Left ventricle myocardium inferior (tissue), 1 donor: ENCODE measurements around the gene RSRP1. TPM values are rescaled to one million over a fixed set of nuclear protein-coding genes. Genes with fewer than 3 reads are reported as not detected.

Experiments used
- DNase-seq: peaks from one replicate; pipeline ENCODE4 v3.0.0-alpha.2; 2020
- H3K27ac ChIP-seq: fragments of 200-600 bp; replicated peaks from 2 replicates; pipeline ENCODE4 v1.8.0; 2021
- H3K27me3 ChIP-seq: fragments of 200-600 bp; 2 replicates; pipeline ENCODE4 v1.8.0; 2021; ENCODE audit warnings: low read depth
- H3K36me3 ChIP-seq: fragments of 200-600 bp; 2 replicates; pipeline ENCODE4 v1.8.0; 2021
- H3K4me1 ChIP-seq: fragments of 200-600 bp; 2 replicates; pipeline ENCODE4 v1.8.0; 2021
- H3K4me3 ChIP-seq: fragments of 200-600 bp; 2 replicates; pipeline ENCODE4 v1.8.0; 2021; ENCODE audit warnings: mild to moderate bottlenecking, moderate library complexity
- H3K9me3 ChIP-seq: fragments of 200-600 bp; replicated peaks from 2 replicates; pipeline ENCODE4 v1.8.0; 2021
- CTCF ChIP-seq: fragments of 200-600 bp; IDR thresholded peaks from 2 replicates; pipeline ENCODE4 v1.8.0; 2021; ENCODE audit warnings: antibody characterized with exemption, mild to moderate bottlenecking, borderline replicate concordance
- intact Hi-C: fragments of 100-400 bp; cut with micrococcal nuclease; formaldehyde crosslinking; loops from one replicate; pipeline ENCODE4 v1.11.0; 2022
- total RNA-seq: library from RNA; stranded (reverse); fragmentation: NEBNext Ultra II Directional; extraction: Animal tissue kit (Norgen Biotek cat#: 25700); gene quantifications from one replicate; pipeline ENCODE4 v1.2.1, GENCODE V29; 2021
- donor health status: DM: no; HTN: yes; CAD: no; lungs with severe emphysema.

Gene RSRP1
- total RNA-seq, 1 donor from 2014 or later, result 41.1 TPM

GRCh38 chr1:25217015-25217414, 30.2 kb downstream of the RSRP1 start:
- no peak for TF ChIP-seq CTCF
- H3K27me3 ChIP-seq, result peaks cover 3% of the 10 kb centered on the region
- no peaks in the 10 kb centered on the region for H3K4me1 ChIP-seq
- H3K36me3 ChIP-seq, result peaks cover 27% of the 10 kb centered on the region
- intact Hi-C loops, result no loop called here
- no peak for DNase-seq
- no peaks in the 10 kb centered on the region for H3K9me3 ChIP-seq
- no peak overlapping the region for H3K27ac ChIP-seq
- H3K4me3 ChIP-seq, result no peak overlapping the region

GRCh38 chr1:25216123-25216522, 31.1 kb downstream of the RSRP1 start:
- no peak for DNase-seq
- intact Hi-C loops, result no loop called here

GRCh38 chr1:25212725-25213124, 34.5 kb downstream of the RSRP1 start:
- no peak overlapping the region for H3K27ac ChIP-seq
- no peaks in the 10 kb centered on the region for H3K9me3 ChIP-seq
- intact Hi-C loops, result no loop called here
- no peak for DNase-seq
- H3K36me3 ChIP-seq, result no peaks in the 10 kb centered on the region
- no peaks in the 10 kb centered on the region for H3K4me1 ChIP-seq
- H3K4me3 ChIP-seq, result no peak overlapping the region
- no peak for TF ChIP-seq CTCF
- H3K27me3 ChIP-seq, result peaks cover 38% of the 10 kb centered on the region

More at GRCh38 chr1:25216123-25216522, 31.1 kb downstream of the RSRP1 start:
- peaks cover 12% of the 10 kb centered on the region for H3K27me3 ChIP-seq
- H3K27ac ChIP-seq, result no peak overlapping the region
- H3K4me3 ChIP-seq, result no peak overlapping the region
- peaks cover 19% of the 10 kb centered on the region for H3K36me3 ChIP-seq
- TF ChIP-seq CTCF, result no peak
- H3K4me1 ChIP-seq, result no peaks in the 10 kb centered on the region
- no peaks in the 10 kb centered on the region for H3K9me3 ChIP-seq

GRCh38 chr1:25210728-25211127, 36.5 kb downstream of the RSRP1 start:
- no peak for DNase-seq
- Histone ChIP-seq H3K4me1 (no peaks in the 10 kb centered on the region), H3K9me3 (no peaks in the 10 kb centered on the region), H3K36me3 (no peaks in the 10 kb centered on the region), H3K27me3 (peaks cover 46% of the 10 kb centered on the region), H3K4me3 (no peak overlapping the region), H3K27ac (no peak overlapping the region)
- TF ChIP-seq CTCF, result no peak
- intact Hi-C loops, result no loop called here

- H3K4me1 ChIP-seq, result no peaks in the 10 kb centered on the region
- no peaks in the 10 kb centered on the region for H3K9me3 ChIP-seq
- peaks cover 53% of the 10 kb centered on the region for H3K27me3 ChIP-seq
- no peak for DNase-seq
- no peak overlapping the region for H3K27ac ChIP-seq
- H3K36me3 ChIP-seq, result no peaks in the 10 kb centered on the region
- intact Hi-C loops, result no loop called here
- no peak overlapping the region for H3K4me3 ChIP-seq
- no peak for TF ChIP-seq CTCF
Measured at GRCh38 chr1:25209516-25209915, 37.7 kb downstream of the RSRP1 start.
